GM12891 (cell line): ENCODE results near the gene CELF2.

Experiments
- POLR2A ChIP-seq: IDR thresholded peaks from 2 replicates; pipeline ENCODE4 v1.6.1; 2011; ENCODE audit warnings: low read depth, low read length, control low read depth
- POLR2AphosphoS5 ChIP-seq: IDR thresholded peaks from 2 replicates; pipeline ENCODE4 v1.6.1; 2011; ENCODE audit warnings: low read depth, low read length, control low read depth
- POU2F2 ChIP-seq: IDR thresholded peaks from 2 replicates; pipeline ENCODE4 v1.6.1; 2011; ENCODE audit warnings: low read depth, mild to moderate bottlenecking, control low read depth, low read length, moderate library complexity
- SPI1 ChIP-seq: IDR thresholded peaks from 2 replicates; pipeline ENCODE4 v1.6.1; 2011; ENCODE audit warnings: low read depth, low read length, control low read depth
- TAF1 ChIP-seq: IDR thresholded peaks from 2 replicates; pipeline ENCODE4 v1.6.1; 2011; ENCODE audit warnings: low read depth, low read length, control low read depth

GRCh38 chr10:11183015-11183414, 165.3 kb downstream of the CELF2 start:
- TF ChIP-seq POLR2A (0 out of 2 replicates have a peak, but pooled peaks have one; percentile 32), POLR2AphosphoS5 (no peak), TAF1 (no peak), POU2F2 (no peak), SPI1 (no peak)
